Stimulated activated CD4-positive, alpha-beta T cell treated with anti-CD3 and anti-CD28 coated beads, Interleukin-15, amount 100 ng/mL, for 1 hour (primary cell): Measurements from ENCODE around the gene AIM2.
A peak's percentile ranks its signal among the peaks of the same experiment; 100 is the strongest.
"Not testable (repeated sequence)": the region's sequence is repeated elsewhere in the genome, so short reads cannot be mapped to it uniquely, and the experiment has no call there.

Experiments used
- DNase-seq, 2 donors: peaks; one replicate each; pipeline ENCODE4 v3.0.0-alpha.2; 2020; ENCODE audit warnings: low read depth in 1 of 2, low spot score in 1 of 2

Gene AIM2

DNA sequence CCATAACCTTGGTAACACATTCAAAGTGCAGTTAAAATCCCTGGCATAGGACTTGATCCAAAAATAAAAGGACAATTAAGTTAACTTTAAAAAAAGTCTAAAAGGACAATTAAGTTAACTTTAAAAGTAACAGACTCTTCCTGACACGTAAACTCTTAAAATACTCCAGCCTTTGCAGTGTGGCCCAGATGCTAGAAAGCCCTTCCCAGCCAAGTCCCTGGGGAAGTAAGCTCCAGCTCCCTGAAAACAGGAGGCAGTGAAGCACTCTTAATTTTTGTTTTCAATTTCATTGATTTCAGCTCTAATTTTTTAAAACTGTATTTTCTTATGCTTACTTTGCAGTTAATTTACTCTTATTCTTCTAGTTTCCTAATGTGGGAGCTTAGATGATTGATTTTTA lies 5.1 kb upstream of the AIM2 start:
- DNase-seq: no peak

DNA sequence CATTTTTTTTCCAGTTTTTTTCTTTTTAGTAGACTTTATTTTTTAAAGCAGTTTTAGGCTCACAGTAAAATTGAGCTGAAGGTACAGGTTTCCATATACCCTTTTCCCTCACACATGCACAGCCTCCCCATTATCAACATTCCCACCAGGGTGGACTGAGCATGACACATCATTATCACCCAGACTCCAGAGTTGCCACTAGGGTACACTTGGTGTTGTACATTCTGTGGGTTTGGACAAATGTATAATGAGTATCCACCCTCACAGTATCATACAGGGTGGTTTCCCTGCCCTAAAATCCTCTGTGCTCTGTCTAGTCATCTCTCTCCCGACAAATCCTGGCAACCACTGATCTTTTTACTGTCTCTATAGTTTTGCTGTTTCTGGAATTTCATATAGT lies 3.0 kb upstream of the AIM2 start:
- DNase-seq: no peak

DNA sequence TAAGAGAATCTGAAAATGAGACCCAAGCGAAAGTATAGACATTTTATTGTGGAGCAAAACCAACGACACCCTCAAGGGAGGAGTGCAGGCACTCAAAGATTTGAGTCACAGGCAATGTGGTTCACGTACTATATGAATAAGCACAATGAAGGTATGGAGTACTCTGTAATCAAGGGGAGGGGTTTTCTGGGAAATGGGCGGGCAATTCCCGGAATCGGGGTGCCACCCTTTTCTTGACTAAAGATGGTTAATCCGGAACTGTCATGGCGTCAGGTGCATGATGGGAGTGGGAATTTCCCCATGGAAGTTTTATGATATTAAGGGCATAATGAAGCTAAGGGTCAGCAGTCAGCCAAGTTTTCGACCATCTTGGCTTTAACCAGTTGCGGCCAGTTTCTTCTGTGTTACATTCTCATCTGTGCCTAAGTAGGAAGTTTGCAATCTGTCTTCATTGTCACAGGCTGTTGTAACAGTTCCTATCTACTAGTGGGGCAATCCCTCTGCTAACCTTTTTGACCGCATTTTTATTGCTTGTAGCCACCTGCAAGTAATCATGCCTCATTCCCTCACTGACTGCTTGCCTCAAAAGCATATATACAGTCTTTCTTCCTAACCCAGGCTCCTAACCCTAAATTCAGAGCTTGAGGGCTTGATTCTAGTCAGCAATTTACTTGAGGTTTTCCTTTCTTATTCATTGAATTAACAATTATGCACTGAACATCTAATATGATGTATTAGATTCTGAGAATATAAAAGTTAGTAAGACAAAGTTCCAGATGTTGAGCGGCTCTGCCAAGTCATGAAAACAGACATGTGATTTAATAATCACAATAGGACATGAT lies 775 bp upstream of the AIM2 start:
- peak; percentile 86 to 95 for DNase-seq

DNA sequence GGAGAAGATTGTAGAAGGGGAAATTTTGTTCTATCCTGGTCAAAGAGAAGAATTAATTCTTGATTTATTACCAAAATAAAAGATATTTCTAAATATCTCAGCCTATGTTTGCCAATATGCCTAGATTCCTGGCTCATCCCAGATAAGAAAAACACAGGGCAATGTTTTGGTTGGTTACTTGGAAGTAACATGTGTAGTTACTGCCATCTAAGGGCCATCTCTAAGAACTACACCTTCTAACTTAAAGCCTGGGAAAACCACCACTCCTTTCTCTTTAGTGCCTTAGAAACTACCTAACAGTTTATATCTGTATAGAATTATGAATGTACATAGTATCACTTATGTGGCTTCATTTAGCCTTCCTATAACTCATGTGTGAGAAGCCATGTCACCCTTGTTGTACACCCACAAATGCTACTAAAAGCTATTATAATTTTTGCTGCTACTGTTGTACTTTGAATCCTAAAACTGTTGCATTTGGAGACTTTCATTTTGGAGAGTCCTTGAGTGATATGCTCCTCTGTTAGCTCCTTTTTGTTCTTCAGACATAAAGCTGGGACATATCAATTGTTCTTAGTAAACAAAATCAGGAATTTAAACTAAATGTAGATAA lies 4.5 kb downstream of the AIM2 start:
- DNase-seq: no peak

DNA sequence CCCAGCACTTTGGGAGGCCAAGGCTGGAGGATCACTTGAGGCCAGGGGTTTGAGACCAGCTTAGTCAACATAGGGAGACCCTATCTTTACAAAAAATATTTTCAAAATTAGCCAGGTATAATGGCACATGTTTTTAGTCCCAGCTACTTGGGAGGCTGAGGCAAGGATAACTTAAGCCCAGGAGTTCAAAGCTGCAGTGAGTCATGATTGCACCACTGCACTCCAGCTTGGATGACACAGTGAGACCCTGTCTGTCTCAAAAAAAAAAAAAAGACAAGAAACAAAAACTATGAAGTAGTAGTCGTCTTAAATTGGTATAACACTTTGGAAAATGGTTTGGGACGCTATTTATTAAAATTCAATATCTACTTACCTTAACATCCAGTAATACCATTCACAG lies 7.7 kb downstream of the AIM2 start:
- DNase-seq: no peak

DNA sequence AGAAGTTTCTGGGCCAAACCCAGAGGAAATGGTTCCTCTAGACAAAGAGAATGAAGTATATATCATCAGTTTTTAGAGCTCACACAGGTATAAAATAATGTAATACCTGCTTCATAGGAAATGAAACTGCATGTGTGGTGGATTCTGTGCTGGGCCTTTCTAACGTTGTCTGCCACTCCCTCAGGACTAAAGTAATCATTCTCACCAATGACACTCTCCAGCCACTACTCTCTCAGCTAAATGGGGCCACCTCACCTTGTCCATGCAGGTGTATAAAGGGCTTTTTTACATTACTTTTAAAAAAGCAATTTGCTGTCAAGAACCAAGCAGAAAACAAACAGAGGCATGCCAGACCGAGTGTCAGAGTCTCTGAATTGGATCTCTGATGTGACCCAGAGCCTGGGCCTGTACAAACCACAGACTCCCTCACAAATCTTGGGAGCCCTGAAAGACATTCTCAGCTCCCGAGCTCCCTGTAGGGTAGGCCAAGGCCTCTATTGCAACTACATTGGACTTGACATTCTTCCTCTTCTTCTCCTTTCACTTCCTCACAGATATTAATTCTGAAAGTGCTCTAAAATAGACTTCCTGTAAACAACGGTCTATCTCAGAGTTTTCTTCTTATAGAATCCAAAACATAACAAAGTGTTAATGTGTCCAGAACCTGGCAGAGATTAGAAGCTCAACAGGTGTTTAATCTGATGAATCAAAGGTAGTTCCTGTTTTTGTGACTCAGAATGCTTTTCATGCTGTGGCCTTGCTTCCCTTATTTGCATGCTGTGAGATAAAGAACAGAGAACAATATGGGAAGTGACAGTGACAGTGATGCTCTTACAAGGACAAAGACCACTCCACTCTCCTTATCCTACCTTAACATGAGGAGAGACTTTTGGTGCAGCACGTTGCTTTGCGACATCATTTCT lies 8.6 kb downstream of the AIM2 start:
- no peak for DNase-seq

DNA sequence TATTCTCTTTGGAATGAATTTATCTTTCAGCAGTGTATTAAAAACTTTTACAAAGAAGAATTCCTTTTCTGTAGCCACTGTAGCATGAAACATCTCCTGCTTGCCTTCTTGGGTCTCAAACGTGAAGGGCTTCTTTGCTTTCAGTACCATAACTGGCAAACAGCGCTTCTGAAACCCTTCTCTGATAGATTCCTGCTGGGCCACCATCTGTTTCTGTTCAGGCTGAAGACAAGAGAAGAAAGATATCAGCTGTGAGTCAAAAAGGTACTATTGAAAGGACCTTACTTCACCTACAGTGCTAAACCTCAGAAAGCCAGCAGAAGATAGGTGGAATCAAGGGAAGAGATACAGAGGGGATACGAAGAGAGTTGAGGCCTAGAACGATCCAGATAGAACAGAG lies 10.5 kb downstream of the AIM2 start:
- DNase-seq: no peak

DNA sequence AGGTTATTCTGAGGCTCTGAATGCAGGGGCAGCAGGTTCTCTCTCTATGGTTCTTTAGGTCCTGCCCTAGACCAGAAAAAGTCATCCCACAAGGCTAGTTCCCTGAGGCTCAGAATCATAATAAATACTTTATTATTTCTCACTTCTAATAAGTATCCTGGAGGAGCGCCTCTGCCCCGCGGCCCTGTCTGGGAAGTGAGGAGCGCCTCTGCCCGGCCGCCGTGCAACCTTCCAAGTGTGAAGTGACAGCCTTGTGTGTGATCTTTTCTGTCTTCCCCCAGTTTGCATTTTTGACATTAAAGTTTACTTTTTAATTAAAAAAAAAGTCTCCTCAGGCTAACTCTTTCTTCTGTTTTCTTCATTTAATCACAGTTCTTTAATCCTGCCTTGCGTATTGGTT lies 11.5 kb downstream of the AIM2 start:
- DNase-seq: no peak

DNA sequence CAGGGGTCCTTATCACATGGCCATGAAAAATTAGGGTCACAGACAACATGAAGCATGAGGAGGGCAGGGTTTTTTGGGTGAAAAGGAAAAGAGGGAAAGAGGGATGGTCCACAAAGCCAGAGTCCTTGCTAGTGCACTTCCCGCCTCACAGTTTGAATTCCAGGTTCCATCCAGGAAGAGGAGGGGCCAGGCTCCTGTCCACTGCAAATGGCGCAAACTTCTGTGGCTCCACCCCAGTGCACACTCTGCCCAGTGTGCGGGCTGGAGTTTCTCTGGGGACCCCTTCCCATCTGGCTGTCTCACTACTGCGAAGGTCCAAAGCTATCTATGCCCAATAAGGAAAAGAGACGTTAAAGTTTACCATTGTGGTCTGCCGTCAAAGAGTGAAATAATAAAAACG lies 17.8 kb downstream of the AIM2 start:
- DNase-seq: no peak

DNA sequence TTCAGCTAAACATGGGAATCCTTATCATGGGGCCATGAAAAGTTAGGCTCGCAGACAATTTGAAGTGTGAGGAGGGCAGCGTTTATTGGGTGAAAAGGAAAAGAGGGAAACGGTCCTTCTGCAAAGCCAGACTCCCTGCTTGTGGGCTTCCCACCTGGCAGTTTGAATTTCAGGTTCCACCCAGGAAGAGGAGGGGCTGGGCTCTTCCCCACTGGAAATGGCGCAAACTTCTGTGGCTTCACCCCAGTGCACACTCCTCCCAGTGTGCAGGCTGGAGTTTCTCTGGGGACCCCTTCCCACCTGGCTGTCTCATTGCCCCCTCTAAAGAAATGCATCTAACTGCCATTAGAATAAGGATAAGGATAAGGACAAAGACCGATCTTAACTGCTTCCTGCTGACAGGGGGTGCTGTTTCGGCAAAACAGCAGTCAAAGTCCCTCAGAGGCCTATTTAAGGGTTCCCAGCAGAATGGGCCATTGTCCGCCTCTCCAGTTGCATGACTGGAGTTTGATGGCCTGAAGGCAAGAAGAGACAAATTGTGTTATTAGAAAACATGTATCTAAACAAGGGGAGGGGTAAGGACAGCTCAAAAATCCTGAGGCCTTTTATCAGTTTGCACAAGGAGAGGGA lies 20.4 kb downstream of the AIM2 start:
- no peak for DNase-seq

DNA sequence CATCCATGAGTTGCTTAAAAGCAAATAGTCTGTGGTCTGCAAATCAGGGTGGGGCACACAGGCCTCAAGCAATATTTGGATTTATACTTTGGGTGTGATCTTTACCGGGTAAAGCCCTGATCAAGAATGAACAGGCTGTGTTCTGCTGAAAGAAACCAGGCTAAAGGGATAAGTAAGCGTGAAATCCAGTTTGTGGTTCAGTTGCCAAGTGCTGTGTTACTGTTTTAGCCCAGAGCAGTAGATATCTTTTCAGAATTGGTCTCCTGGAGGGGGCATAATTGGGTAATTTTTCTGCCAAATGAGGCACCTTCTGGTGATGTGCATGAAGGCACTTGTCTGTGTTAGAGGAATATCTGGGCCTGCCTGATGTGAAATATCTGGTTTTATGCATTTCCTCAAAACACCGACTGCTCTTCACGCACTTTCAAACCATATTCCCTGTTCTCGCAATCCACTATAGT lies 21.4 kb downstream of the AIM2 start:
- DNase-seq: no peak

DNA sequence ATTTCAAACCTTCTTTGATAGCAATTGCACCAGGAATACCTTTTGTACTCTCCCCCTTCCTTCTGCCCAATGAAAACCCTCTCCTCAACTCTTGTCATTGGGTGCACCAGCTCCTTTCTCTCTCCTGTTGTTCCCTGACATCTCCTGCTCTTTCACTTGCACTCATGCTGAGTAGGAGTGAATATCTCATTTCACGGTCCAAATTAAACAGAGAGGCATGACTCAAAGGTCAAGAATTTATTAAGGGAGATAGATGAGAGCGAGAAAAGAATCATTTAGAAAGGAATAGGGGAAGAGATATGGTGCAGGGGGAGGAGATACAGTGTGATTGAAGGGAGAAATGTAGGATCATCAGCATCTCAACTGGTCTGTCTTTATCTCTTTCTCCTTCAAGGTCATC lies 22.1 kb downstream of the AIM2 start:
- no peak for DNase-seq

DNA sequence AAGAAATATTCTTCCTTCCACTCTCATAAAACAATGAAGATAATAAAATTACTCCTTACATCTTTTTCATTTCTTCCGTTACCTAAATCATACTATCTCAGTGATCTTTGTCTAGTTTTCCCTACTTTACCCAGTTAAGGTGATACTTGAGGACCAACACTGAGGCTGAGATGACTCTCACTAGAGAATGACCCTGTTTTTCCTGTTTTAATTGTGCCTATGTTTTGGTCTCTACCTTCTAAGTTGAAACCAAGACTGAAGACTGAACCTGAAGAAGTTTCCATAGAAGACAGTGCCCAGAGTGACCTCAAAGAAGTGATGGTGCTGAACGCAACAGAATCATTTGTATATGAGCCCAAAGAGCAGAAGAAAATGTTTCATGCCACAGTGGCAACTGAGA lies 25.1 kb downstream of the AIM2 start:
- no peak for DNase-seq

DNA sequence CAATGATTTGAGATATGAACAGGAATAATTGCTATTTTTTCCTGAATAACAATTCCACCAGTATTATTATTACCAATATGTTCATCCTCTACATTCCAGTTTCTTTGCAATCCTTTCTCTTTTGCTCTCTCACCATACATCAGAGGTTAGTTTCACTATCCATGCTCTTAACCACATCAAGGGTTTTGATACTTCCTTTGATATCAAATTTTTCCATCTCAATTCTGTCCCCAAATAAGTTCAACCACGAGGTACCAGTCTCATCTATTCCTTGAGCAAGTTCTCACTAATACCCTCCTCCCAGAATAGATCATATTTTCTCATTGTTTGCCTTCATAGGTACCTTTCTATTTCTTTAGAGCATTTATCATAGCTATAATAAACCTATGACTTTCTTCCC lies 30.1 kb downstream of the AIM2 start:
- not testable (repeated sequence) for DNase-seq

DNA sequence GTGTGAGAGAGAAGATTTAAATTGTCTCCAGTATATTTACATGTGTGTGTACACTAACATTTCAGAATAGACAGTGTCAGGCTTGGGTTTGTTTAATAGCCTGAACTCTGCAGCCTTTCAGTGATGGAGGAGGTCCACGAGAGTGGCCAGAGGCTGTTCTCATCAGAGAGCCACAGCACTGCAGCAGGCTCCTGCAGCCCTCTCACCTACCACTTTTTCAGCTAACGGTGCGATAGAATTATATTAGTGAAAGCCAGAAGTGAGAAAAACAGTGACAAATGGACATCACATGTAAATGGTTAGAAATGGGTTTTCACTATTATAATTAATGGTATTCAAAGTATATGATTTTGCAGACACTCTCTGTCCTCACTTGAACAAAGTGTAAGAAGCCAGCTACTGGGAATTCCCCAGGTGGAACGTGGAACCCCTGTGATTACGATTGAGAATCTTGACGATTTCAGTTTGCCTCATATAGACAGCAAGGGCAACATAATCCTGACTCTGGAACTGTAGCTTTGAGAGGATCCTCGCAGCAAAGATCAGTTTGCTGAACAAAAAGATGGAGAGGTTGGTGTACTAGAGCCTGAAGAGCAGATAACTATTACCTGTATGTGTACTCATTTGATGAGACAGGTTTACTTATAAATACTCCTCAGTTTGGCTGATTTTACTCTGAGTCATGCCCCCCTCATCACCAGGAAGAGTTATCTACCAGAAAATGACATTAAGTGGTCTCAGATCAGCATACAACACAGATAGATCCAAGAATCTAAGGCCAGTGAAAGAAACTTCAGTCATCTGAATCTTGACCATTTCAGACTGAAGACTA lies 35.5 kb downstream of the AIM2 start:
- no peak for DNase-seq

DNA sequence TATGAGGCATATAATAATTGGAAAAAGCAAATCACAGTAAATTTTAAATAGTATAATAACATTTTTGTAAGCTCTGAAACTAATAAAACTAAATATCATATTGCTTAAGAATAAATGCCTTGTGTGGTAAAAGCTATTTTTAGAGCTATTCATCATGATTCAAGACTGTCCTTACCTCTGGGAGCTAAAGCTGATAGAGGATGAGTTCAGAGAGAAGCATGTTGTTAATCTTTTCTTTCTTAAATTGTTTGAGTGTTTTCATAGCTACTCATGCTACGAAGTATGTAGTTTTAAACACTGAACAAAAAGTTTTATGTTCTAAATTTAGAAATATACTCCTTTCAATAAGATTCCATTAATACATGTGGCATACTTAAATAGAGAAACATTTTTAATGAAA lies 36.4 kb downstream of the AIM2 start:
- no peak for DNase-seq

DNA sequence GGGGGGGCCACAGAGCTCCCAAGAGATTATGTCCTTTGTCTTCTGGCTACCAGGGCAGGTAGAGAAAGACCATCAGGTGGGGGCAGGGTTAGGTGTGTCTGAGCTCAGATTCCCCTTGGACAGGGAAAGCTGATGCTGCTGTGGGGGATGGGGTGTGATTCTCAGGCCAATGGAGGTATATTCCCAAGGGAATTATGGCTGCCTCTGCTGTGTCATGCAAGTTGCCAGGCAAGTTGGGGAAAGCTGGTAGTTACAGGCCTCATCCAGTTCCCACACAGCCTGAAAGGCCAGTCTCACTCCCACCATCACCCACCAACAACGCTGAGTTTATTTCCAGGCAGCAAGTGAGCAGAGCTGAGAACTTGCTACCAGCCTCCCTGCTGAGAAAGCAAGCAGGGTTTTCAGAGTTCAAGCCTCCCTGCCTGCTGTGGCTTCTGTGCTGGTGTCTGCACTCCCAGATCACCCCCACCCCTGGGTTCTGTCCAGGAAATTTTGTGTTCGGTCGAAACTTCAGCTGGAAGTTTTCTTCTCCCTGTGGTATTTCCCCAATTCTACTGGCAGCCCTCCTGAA lies 45.6 kb downstream of the AIM2 start:
- DNase-seq: no peak

DNA sequence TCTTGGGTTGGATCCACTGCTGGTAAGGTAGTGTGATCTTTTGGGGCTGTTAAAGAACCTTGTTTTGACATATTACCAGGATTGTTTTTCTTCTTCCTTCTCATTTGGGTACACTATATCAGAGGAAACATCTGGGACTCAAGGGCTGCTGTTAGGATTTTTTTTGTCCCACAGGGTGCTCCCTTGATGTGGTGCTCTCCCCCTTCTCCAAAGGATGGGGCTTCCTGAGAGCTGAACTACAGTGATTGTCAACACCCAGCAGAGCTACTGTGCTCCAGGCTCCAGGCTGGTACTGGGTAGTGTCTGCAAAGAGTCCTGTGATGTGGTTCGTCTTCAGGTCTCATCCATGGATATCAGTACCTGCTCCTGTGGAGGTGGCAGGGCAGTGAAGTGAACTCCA lies 46.3 kb downstream of the AIM2 start:
- no peak for DNase-seq

DNA sequence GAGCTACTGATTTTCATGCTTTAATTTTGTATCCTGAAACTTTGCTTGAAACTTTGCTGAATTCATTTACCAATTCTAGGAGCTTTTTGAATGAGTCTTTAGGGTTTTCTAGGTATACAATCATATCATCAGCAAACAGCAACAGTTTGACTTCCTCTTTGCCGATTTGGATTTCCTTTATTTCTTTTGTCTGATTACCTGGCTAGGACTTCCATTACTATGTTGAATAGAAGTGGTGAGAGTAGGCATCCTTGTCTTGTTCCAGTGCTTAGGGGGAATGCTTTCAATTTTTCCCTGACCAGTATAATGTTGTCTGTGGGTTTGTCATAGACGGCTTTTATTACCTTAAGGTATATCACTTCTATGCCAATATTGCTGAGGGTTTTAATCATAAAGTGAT lies 49.7 kb downstream of the AIM2 start:
- not testable (repeated sequence) for DNase-seq

DNA sequence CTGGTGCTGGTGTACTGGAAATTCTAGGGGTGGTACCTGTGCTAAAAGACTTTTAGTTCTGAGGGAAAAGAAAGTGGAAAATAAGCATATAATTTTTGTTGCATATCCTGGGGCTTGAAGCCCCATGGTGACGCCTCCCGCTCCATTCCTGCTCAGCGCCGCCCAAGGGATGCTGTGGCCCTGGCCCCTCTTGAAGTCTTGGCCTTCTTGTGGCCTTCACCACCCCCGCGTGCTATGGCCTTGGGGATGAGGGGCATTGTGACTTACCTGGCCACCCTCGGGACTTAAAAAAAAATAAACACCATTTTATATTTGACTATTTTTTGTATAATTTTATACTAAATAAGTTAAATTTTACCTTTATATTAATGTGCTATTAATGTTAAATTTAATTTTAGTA lies 51.5 kb downstream of the AIM2 start:
- no peak for DNase-seq
